Muscle layer of colon (tissue), 2 donors: ENCODE measurements around the gene DNAAF5.
"Not testable (repeated sequence)": the region's sequence is repeated elsewhere in the genome, so short reads cannot be mapped to it uniquely, and the experiment has no call there.

ENCODE experiments used
- H3K27ac ChIP-seq: one replicate; pipeline ENCODE4 v1.7.0; 2013; ENCODE audit warnings: low read depth, mild to moderate bottlenecking, low read length, moderate library complexity
- H3K27me3 ChIP-seq, 2 donors: one replicate each; pipeline ENCODE4 v1.7.0; 2013; ENCODE audit warnings: low read length in 2 of 2, mild to moderate bottlenecking in 2 of 2; ENCODE audit not compliant: insufficient read depth in 2 of 2, control insufficient read depth in 1 of 2
- H3K36me3 ChIP-seq: one replicate; pipeline ENCODE4 v1.7.0; 2013; ENCODE audit warnings: mild to moderate bottlenecking, low read length; ENCODE audit not compliant: insufficient read depth
- H3K4me1 ChIP-seq: one replicate; pipeline ENCODE4 v1.7.0; 2013; ENCODE audit warnings: mild to moderate bottlenecking, low read length; ENCODE audit not compliant: insufficient read depth
- H3K4me3 ChIP-seq, 2 donors: one replicate each; pipeline ENCODE4 v1.7.0; 2013; ENCODE audit warnings: low read length in 2 of 2, low read depth in 1 of 2, mild to moderate bottlenecking in 1 of 2, moderate library complexity in 1 of 2
- H3K9ac ChIP-seq: one replicate; pipeline ENCODE4 v1.7.0; 2013; ENCODE audit warnings: low read length
- H3K9me3 ChIP-seq: one replicate; pipeline ENCODE4 v1.7.0; 2013; ENCODE audit warnings: mild to moderate bottlenecking, low read length
- donor health status: abdominal sarcoma.
- donor health status: Adenocarcinoma of cecum.

The DNAAF5 gene

GRCh38 chr7:796434-797169 is 70.1 kb downstream of the DNAAF5 start:
- H3K27me3 ChIP-seq, H3K27ac ChIP-seq, H3K9me3 ChIP-seq, H3K4me3 ChIP-seq, H3K9ac ChIP-seq, H3K36me3 ChIP-seq: not testable (repeated sequence)
- peaks cover 11% of the 10 kb centered on the region for H3K4me1 ChIP-seq

GRCh38 chr7:798921-799470 is 72.5 kb downstream of the DNAAF5 start:
- no peaks in the 10 kb centered on the region for H3K36me3 ChIP-seq
- no peaks in the 10 kb centered on the region for H3K27me3 ChIP-seq
- no peak overlapping the region for H3K27ac ChIP-seq
- H3K4me3 ChIP-seq = no peak overlapping the region
- H3K4me1 ChIP-seq = peaks cover 24% of the 10 kb centered on the region
- no peaks in the 10 kb centered on the region for H3K9me3 ChIP-seq
- H3K9ac ChIP-seq = no peak overlapping the region

GRCh38 chr7:800692-801091 is 74.2 kb downstream of the DNAAF5 start:
- no peak overlapping the region for H3K27ac ChIP-seq
- H3K4me1 ChIP-seq = peaks cover 24% of the 10 kb centered on the region

GRCh38 chr7:801351-801750 is 74.9 kb downstream of the DNAAF5 start:
- not testable (repeated sequence) for H3K27me3 ChIP-seq, H3K9me3 ChIP-seq, H3K9ac ChIP-seq, H3K27ac ChIP-seq, H3K4me3 ChIP-seq, H3K36me3 ChIP-seq
- H3K4me1 ChIP-seq = peaks cover 24% of the 10 kb centered on the region

More at GRCh38 chr7:800692-801091, 74.2 kb downstream of the DNAAF5 start:
- Histone ChIP-seq H3K27me3 (no peaks in the 10 kb centered on the region), H3K9ac (no peak overlapping the region), H3K4me3 (no peak overlapping the region), H3K9me3 (no peaks in the 10 kb centered on the region), H3K36me3 (no peaks in the 10 kb centered on the region)

- Histone ChIP-seq H3K9me3 (no peaks in the 10 kb centered on the region), H3K4me1 (peaks cover 24% of the 10 kb centered on the region), H3K9ac (no peak overlapping the region), H3K4me3 (peak overlapping the region; percentile 27 to 32), H3K27ac (peak overlapping the region; percentile 49), H3K27me3 (no peaks in the 10 kb centered on the region), H3K36me3 (no peaks in the 10 kb centered on the region)
Measured at GRCh38 chr7:801940-802381, 75.5 kb downstream of the DNAAF5 start.

GRCh38 chr7:802500-803242 is 76.2 kb downstream of the DNAAF5 start:
- no peaks in the 10 kb centered on the region for H3K9me3 ChIP-seq
- no peak overlapping the region for H3K4me3 ChIP-seq
- no peak overlapping the region for H3K9ac ChIP-seq
- H3K27ac ChIP-seq = peak overlapping the region; percentile 49
- peaks cover 24% of the 10 kb centered on the region for H3K4me1 ChIP-seq
- H3K27me3 ChIP-seq = no peaks in the 10 kb centered on the region
- no peaks in the 10 kb centered on the region for H3K36me3 ChIP-seq

GRCh38 chr7:803243-803635 is 76.7 kb downstream of the DNAAF5 start:
- Histone ChIP-seq H3K9ac (no peak overlapping the region), H3K36me3 (no peaks in the 10 kb centered on the region), H3K27ac (no peak overlapping the region)

GRCh38 chr7:803796-804195 is 77.3 kb downstream of the DNAAF5 start:
- H3K9me3 ChIP-seq, H3K27me3 ChIP-seq, H3K36me3 ChIP-seq, H3K27ac ChIP-seq, H3K9ac ChIP-seq, H3K4me3 ChIP-seq: not testable (repeated sequence)
- peaks cover 24% of the 10 kb centered on the region for H3K4me1 ChIP-seq

More at GRCh38 chr7:803243-803635, 76.7 kb downstream of the DNAAF5 start:
- Histone ChIP-seq H3K4me1 (peaks cover 24% of the 10 kb centered on the region), H3K9me3 (no peaks in the 10 kb centered on the region), H3K27me3 (no peaks in the 10 kb centered on the region), H3K4me3 (no peak overlapping the region)

GRCh38 chr7:805261-805660 is 78.8 kb downstream of the DNAAF5 start:
- Histone ChIP-seq H3K27ac (peak overlapping the region; percentile 34), H3K9me3 (no peaks in the 10 kb centered on the region), H3K36me3 (no peaks in the 10 kb centered on the region), H3K27me3 (no peaks in the 10 kb centered on the region), H3K9ac (no peak overlapping the region), H3K4me1 (peaks cover 24% of the 10 kb centered on the region), H3K4me3 (no peak overlapping the region)

- H3K4me1 ChIP-seq = peaks cover 46% of the 10 kb centered on the region
- H3K27ac ChIP-seq = peak overlapping the region; percentile 80
Measured at GRCh38 chr7:815284-816216, 89.1 kb downstream of the DNAAF5 start.

GRCh38 chr7:816300-816750 is 89.8 kb downstream of the DNAAF5 start:
- Histone ChIP-seq H3K27ac (no peak overlapping the region), H3K36me3 (no peaks in the 10 kb centered on the region), H3K9me3 (no peaks in the 10 kb centered on the region), H3K9ac (no peak overlapping the region), H3K27me3 (no peaks in the 10 kb centered on the region), H3K4me1 (peaks cover 53% of the 10 kb centered on the region), H3K4me3 (peak overlapping the region; percentile 27 to 47)

More at GRCh38 chr7:815284-816216, 89.1 kb downstream of the DNAAF5 start:
- H3K4me3 ChIP-seq = peak overlapping the region; percentile 27 to 47
- H3K36me3 ChIP-seq = no peaks in the 10 kb centered on the region
- no peaks in the 10 kb centered on the region for H3K9me3 ChIP-seq
- H3K9ac ChIP-seq = no peak overlapping the region
- H3K27me3 ChIP-seq = no peaks in the 10 kb centered on the region
